ENCODE measurements around the gene KIAA1958.

GRCh38 chr9:112615584-112616266 is 129.1 kb downstream of the KIAA1958 start:
- TF ChIP-seq POLR2A (IDR thresholded peaks at IDR 0.05; ENCODE audit: low read depth, low read length) (no peak), CTCF (conservative IDR thresholded peaks at IDR 0.05; ENCODE audit: low read depth, low read length) (no peak)
